Measurements from ENCODE around the gene DNAJC28.

DNA sequence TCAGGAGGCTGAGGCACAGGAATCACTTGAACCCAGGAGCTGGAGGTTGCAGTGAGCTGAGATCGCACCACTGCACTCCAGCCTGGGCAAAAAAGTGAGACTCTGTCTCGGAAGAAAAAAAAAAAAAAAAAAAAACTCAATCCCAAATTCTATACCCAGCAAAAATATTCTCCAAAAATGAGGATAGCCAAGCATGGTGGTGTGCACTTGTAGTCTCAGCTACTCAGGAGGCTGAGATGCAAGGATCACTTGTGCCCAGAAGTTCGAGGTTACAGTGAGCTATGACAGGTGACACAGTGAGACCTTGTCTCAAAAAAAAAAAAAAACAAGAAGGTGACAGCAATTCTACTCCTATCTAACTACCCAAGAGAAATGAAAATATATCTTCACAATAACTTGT is 18.2 kb downstream of the DNAJC28 start:
- TF ChIP-seq ZNF274 (IDR thresholded peaks at IDR 0.05; ENCODE audit: low read depth, low read length) (no peak), YY1 (IDR thresholded peaks at IDR 0.05; ENCODE audit: insufficient read depth, insufficient read length) (no peak), SUZ12 (IDR thresholded peaks at IDR 0.05; ENCODE audit: extremely low read depth, insufficient read depth, insufficient read length) (no peak)
